GM12878 (cell line): ENCODE measurements around the gene SOCS1. TPM values are rescaled to one million over a fixed set of nuclear protein-coding genes. Genes with fewer than 3 reads are reported as not detected.

Experiments used
- ATAC-seq: fragments of 200-7000 bp; cut with Tn5 transposase; 3 replicates; pipeline ENCODE4 v1.9.1; 2020; ENCODE audit warnings: mild to moderate bottlenecking, moderate library complexity
- BruUV-seq: library from RNA; stranded (reverse); fragments of 400-500 nt; replicated peaks from 2 replicates; lab custom pipeline; 2021; lab: Mats Ljungman, UMichigan
- CTCF ChIA-PET: fragments of 300-600 bp; sonication (Branson Sonifier 250); formaldehyde crosslinking; extraction: SDS; loops from one replicate; lab custom pipeline; 2021; ENCODE audit warnings: inconsistent platforms; lab: Yijun Ruan, JAX
- POLR2A ChIA-PET: fragments of 350-600 bp; formaldehyde crosslinking; extraction: SDS; loops from one replicate; lab custom pipeline; 2021; ENCODE audit warnings: inconsistent platforms; lab: Charles Lee
- RAD21 ChIA-PET: fragments of 300-600 bp; sonication (Branson Sonifier 250); formaldehyde crosslinking; loops from one replicate; lab custom pipeline; 2023; ENCODE audit warnings: antibody characterized with exemption; ENCODE audit not compliant: unreplicated experiment; lab: Charles Lee
- SMC1A ChIA-PET: fragments of 300-600 bp; sonication (Branson Sonifier 250); formaldehyde crosslinking; loops from one replicate; lab custom pipeline; 2023; ENCODE audit not compliant: unreplicated experiment, uncharacterized antibody; lab: Charles Lee
- DNase-seq: peaks from one replicate; pipeline ENCODE4 v3.0.0-alpha.2; 2011; ENCODE audit warnings: low read depth, low spot score
- FAIRE-seq: peaks from 3 replicates; lab custom pipeline; 2011; peaks lifted over from hg19 to GRCh38; lab: Jason Lieb, UNC
- H2AFZ ChIP-seq: 2 replicates; pipeline ENCODE4 v1.6.0; 2011; ENCODE audit warnings: low read depth, low read length, control low read depth; ENCODE audit not compliant: control insufficient read depth
- H3K27ac ChIP-seq: 2 replicates; pipeline ENCODE4 v1.5.1; 2011; ENCODE audit warnings: control low read depth; ENCODE audit not compliant: control insufficient read depth, insufficient read depth
- H3K27me3 ChIP-seq, 2 experiments: replicated peaks in 1 of 2; 2 replicates each; pipeline versions ENCODE4 v1.6.0 to v1.6.1; 2011; ENCODE audit warnings: low read length in 1 of 2; ENCODE audit not compliant: control insufficient read depth in 2 of 2, insufficient read depth in 2 of 2
- H3K36me3 ChIP-seq, 2 experiments: 2 replicates each; pipeline ENCODE4 v1.5.1; 2011; ENCODE audit warnings: low read length in 1 of 2; ENCODE audit not compliant: control insufficient read depth in 2 of 2, insufficient read depth in 2 of 2
- H3K4me1 ChIP-seq: 2 replicates; pipeline ENCODE4 v1.6.1; 2011; ENCODE audit warnings: mild to moderate bottlenecking, low read length, moderate library complexity, mixed read lengths; ENCODE audit not compliant: control insufficient read depth, insufficient read depth
- H3K4me2 ChIP-seq: 2 replicates; pipeline ENCODE4 v1.6.0; 2011; ENCODE audit warnings: control low read depth; ENCODE audit not compliant: control insufficient read depth, insufficient read depth
- H3K4me3 ChIP-seq: fragments of 200-600 bp; sonication (generic); 2 replicates; pipeline ENCODE4 v1.5.1; 2016
- H3K79me2 ChIP-seq: 2 replicates; pipeline ENCODE4 v1.6.0; 2011; ENCODE audit warnings: low read length; ENCODE audit not compliant: control insufficient read depth, insufficient read depth
- H3K9ac ChIP-seq: 2 replicates; pipeline ENCODE4 v1.8.0; 2011; ENCODE audit warnings: low read length, control low read depth, mixed read lengths; ENCODE audit not compliant: control insufficient read depth, insufficient read depth
- H3K9me3 ChIP-seq: replicated peaks from 3 replicates; pipeline ENCODE4 v1.5.1; 2011; ENCODE audit warnings: mild to moderate bottlenecking, low read length; ENCODE audit not compliant: control insufficient read depth, insufficient read depth
- H4K20me1 ChIP-seq: 2 replicates; pipeline ENCODE4 v1.6.0; 2011; ENCODE audit not compliant: control insufficient read depth, insufficient read depth
- EED ChIP-seq: sonication (generic); IDR thresholded peaks from 2 replicates; pipeline ENCODE4 v1.6.1; 2016; ENCODE audit warnings: antibody characterized with exemption, low read depth
- ELK1 ChIP-seq: IDR thresholded peaks from 2 replicates; pipeline ENCODE4 v1.6.1; 2012; ENCODE audit warnings: low read depth, low read length, improper control_type of control experiment
- EP300 ChIP-seq, 2 experiments: fragments of 150-350 bp in 1 of 2; IDR thresholded peaks; 2 replicates each; pipeline ENCODE4 v1.6.1; 2011 to 2012; ENCODE audit warnings: low read depth in 2 of 2, low read length in 2 of 2, borderline replicate concordance in 1 of 2, improper control_type of control experiment in 1 of 2, inconsistent platforms in 1 of 2; ENCODE audit not compliant: control insufficient read depth in 1 of 2
- HCFC1 ChIP-seq: fragments of 150-350 bp; IDR thresholded peaks from 2 replicates; pipeline ENCODE4 v1.6.1; 2014; ENCODE audit warnings: low read length
- JUND ChIP-seq: IDR thresholded peaks from 2 replicates; pipeline ENCODE4 v1.6.1; 2012; ENCODE audit warnings: low read depth, mild to moderate bottlenecking, low read length, improper control_type of control experiment, moderate library complexity
- MYC ChIP-seq: IDR thresholded peaks from 2 replicates; pipeline ENCODE4 v1.6.1; 2011; ENCODE audit warnings: mild to moderate bottlenecking, low read length, moderate library complexity, inconsistent platforms; ENCODE audit not compliant: insufficient read depth, insufficient replicate concordance, insufficient read length, severe bottlenecking
- POU2F2 ChIP-seq: IDR thresholded peaks from 3 replicates; pipeline ENCODE4 v1.6.1; 2011; ENCODE audit warnings: low read depth, mild to moderate bottlenecking, low read length, borderline replicate concordance
- PRDM15 ChIP-seq: fragments of 450-650 bp; formaldehyde crosslinking; IDR thresholded peaks from 2 replicates; pipeline ENCODE4 v1.4.0; 2020; ENCODE audit warnings: mild to moderate bottlenecking, moderate library complexity
- RB1 ChIP-seq: fragments of 450-650 bp; formaldehyde crosslinking; IDR thresholded peaks from 2 replicates; pipeline ENCODE4 v1.6.1; 2017; ENCODE audit warnings: mild to moderate bottlenecking, borderline replicate concordance
- RELA ChIP-seq: fragments of 450-650 bp; IDR thresholded peaks from 2 replicates; pipeline ENCODE4 v1.8.0; 2014; ENCODE audit warnings: borderline replicate concordance; ENCODE audit not compliant: partially characterized antibody
- RUNX3 ChIP-seq: IDR thresholded peaks from 2 replicates; pipeline ENCODE4 v1.6.1; 2012; ENCODE audit warnings: low read length, inconsistent platforms
- TBL1XR1 ChIP-seq: IDR thresholded peaks from 2 replicates; pipeline ENCODE4 v1.6.1; 2012; ENCODE audit warnings: low read depth, low read length, improper control_type of control experiment
- ZNF24 ChIP-seq: fragments of 450-650 bp; IDR thresholded peaks from 2 replicates; pipeline ENCODE4 v1.6.1; 2017; ENCODE audit warnings: antibody characterized with exemption, mild to moderate bottlenecking
- ZSCAN29 ChIP-seq: fragments of 450-650 bp; IDR thresholded peaks from 2 replicates; pipeline ENCODE4 v1.6.1; 2017; ENCODE audit warnings: mild to moderate bottlenecking, moderate library complexity
- WGBS: methylation state at CpG from one replicate; pipeline ENCODE4 v1.1.6; 2016; ENCODE audit warnings: low lambda C conversion rate; ENCODE audit not compliant: insufficient replicate concordance, insufficient coverage; ENCODE audit errors: missing lambda C conversion rate; 5-methylcytosine and 5-hydroxymethylcytosine counted together
- in situ Hi-C: fragments of 300-500 bp; cut with MboI; formaldehyde crosslinking; loops from 9 replicates; pipeline ENCODE4 v1.14.3; 2018; ENCODE audit warnings: mixed read lengths
- intact Hi-C: fragments of 100-400 bp; cut with micrococcal nuclease; formaldehyde crosslinking; loops from one replicate; pipeline ENCODE4 v1.14.2; 2022; ENCODE audit not compliant: unreplicated experiment
- polyA plus RNA-seq, 11 experiments: library from polyadenylated mRNA; depleted of rRNA in 4 of 11; unstranded in 6 of 11; stranded (reverse) in 5 of 11; fragments of >200 nt; fragmentation: Nextera tagmentation in 4 of 11; fragmentation: Illumina TruSeq in 1 of 11; extraction: Ambion mirVana in 4 of 11; extraction: Trizol in 1 of 11; gene quantifications; 1 replicate in 1 of 11; 2 replicates in 10 of 11; pipeline versions ENCODE4 v1.2.1 to v1.2.3, GENCODE V29; 2011 to 2016; ENCODE audit warnings: inconsistent platforms in 2 of 11, missing spikeins in 2 of 11, low read depth in 1 of 11
- total RNA-seq, 4 experiments: library from RNA; depleted of rRNA in 3 of 4; stranded (reverse); fragments of >200 nt in 3 of 4; fragmentation: Illumina TruSeq in 1 of 4; extraction: Trizol in 1 of 4; gene quantifications; 2 replicates each; pipeline versions ENCODE4 v1.2.1 to v1.2.3, GENCODE V29; 2013 to 2021
- TF ChIP-seq, protein P1 (sequence below): IDR thresholded peaks from 2 replicates; pipeline ENCODE4 v1.6.1; 2012; ENCODE audit warnings: low read length, inconsistent platforms

SOCS1 gene
- total and polyA plus RNA-seq, 10 of the 15 experiments (the other 5 are each of a cell fraction or from before 2014, with no cell fraction given): 0.42 to 39.8 (median 11.2) TPM

- H3K27me3 ChIP-seq: no peaks in the 10 kb centered on the region
- peak; percentile 75 for ATAC-seq
- H3K27ac ChIP-seq: peak overlapping the region; percentile 94
- H3K9ac ChIP-seq: peak overlapping the region; percentile 68; the same call in 1 of the 2 replicates
- POLR2A ChIA-PET: interaction anchor here (0.5 to 3.9 kb wide), 18 partner anchors 10 to 648 kb away, joined by 3 to 53 read pairs (median 8); partner anchors contain the start of gene SOCS1
- RAD21 ChIA-PET: interaction anchor here (0.9 to 4.3 kb wide), 35 partner anchors 8 to 346 kb away, joined by 3 to 76 read pairs (median 5); partner anchors contain the start of gene SOCS1
- peak overlapping the region; percentile 91 for H3K4me2 ChIP-seq
- FAIRE-seq: peak; percentile 62
- 7% methylated on average over 24 of the region's 24 CpGs for WGBS
- no peaks in the 10 kb centered on the region for H3K36me3 ChIP-seq
- H4K20me1 ChIP-seq: no peaks in the 10 kb centered on the region
- H3K4me3 ChIP-seq: peak overlapping the region; percentile 19; the same call in 1 of the 2 replicates
- intact Hi-C loops (loop anchor here (2.0 kb wide), 3 partner anchors 21 to 41 kb away; no protein-coding TSS in a partner anchor), in situ Hi-C loops (no loop called here)
- peak overlapping the region; percentile 58 for H2AFZ ChIP-seq
- peaks cover 28% of the 10 kb centered on the region for H3K4me1 ChIP-seq
- H3K9me3 ChIP-seq: no peaks in the 10 kb centered on the region
- BruUV-seq: no TSS peak
- H3K79me2 ChIP-seq: no peaks in the 10 kb centered on the region
- SMC1A ChIA-PET: interaction anchor here (0.7 to 3.9 kb wide), 29 partner anchors 9 to 259 kb away, joined by 3 to 34 read pairs (median 5); partner anchors contain the start of gene SOCS1
- DNase-seq: peak; percentile 57
- CTCF ChIA-PET: interaction anchor here (0.6 to 3.9 kb wide), 12 partner anchors 15 to 242 kb away, joined by 3 to 29 read pairs (median 4); partner anchors contain the start of gene SOCS1
- TF ChIP-seq ZSCAN29 (no peak), TBL1XR1 (no peak), ZNF24 (no peak), JUND (no peak), RELA (no peak), EED (no peak), HCFC1 (no peak), RB1 (no peak), RUNX3 (no peak), POU2F2 (no peak), MYC (no peak), EP300 (IDR thresholded peaks at IDR 0.05; ENCODE audit: borderline replicate concordance in 1 of 2, control insufficient read depth in 1 of 2, low read depth in 2 of 2, low read length in 2 of 2) (no peak), PRDM15 (CRISPR knock-in tag) (no peak), ELK1 (no peak)
- TF ChIP-seq, protein P1, sequence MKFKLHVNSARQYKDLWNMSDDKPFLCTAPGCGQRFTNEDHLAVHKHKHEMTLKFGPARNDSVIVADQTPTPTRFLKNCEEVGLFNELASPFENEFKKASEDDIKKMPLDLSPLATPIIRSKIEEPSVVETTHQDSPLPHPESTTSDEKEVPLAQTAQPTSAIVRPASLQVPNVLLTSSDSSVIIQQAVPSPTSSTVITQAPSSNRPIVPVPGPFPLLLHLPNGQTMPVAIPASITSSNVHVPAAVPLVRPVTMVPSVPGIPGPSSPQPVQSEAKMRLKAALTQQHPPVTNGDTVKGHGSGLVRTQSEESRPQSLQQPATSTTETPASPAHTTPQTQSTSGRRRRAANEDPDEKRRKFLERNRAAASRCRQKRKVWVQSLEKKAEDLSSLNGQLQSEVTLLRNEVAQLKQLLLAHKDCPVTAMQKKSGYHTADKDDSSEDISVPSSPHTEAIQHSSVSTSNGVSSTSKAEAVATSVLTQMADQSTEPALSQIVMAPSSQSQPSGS: no peak
Measured at GRCh38 chr16:11224096-11224893, 31.7 kb downstream of the SOCS1 start.
